OCI-LY3 (cell line): ENCODE measurements around the gene TCERG1L.

Source experiments
- H2AFZ ChIP-seq: fragments of 200-600, 300-600 bp; shearing (Covaris generic); 2 replicates; pipeline ENCODE4 v1.6.0; 2014; ENCODE audit warnings: antibody characterized with exemption, low read depth, low read length
- H3K27ac ChIP-seq: fragments of 200-600, 300-600 bp; sonication (generic); 2 replicates; pipeline ENCODE4 v1.5.1; 2014; ENCODE audit warnings: mild to moderate bottlenecking, low read length, moderate library complexity, mixed read lengths
- H3K27me3 ChIP-seq: fragments of 200-600, 300-600 bp; sonication (generic); 2 replicates; pipeline ENCODE4 v1.6.1; 2014; ENCODE audit warnings: low read depth, low read length, mixed read lengths
- H3K36me3 ChIP-seq: fragments of 200-600, 300-600 bp; sonication (generic); replicated peaks from 2 replicates; pipeline ENCODE3; 2014; ENCODE audit warnings: low read depth, low read length, mixed read lengths
- H3K4me1 ChIP-seq: fragments of 300-600, 200-600 bp; sonication (generic); 2 replicates; pipeline ENCODE4 v1.6.1; 2014; ENCODE audit warnings: low read length, mixed read lengths
- H3K4me2 ChIP-seq: fragments of 200-600, 300-600 bp; sonication (generic); 2 replicates; pipeline ENCODE4 v1.6.1; 2014; ENCODE audit warnings: low read length, mixed read lengths
- H3K4me3 ChIP-seq: fragments of 300-600, 200-600 bp; sonication (generic); 2 replicates; pipeline ENCODE4 v1.5.1; 2014; ENCODE audit warnings: antibody characterized with exemption, mild to moderate bottlenecking, low read length, moderate library complexity
- H3K79me2 ChIP-seq: fragments of 300-600, 200-600 bp; shearing (Covaris generic); 2 replicates; pipeline ENCODE4 v1.6.1; 2014; ENCODE audit warnings: mild to moderate bottlenecking, low read length, mixed read lengths
- H3K9ac ChIP-seq: fragments of 300-600, 200-600 bp; shearing (Covaris generic); 2 replicates; pipeline ENCODE4 v1.6.0; 2014; ENCODE audit warnings: mild to moderate bottlenecking, low read length, moderate library complexity
- H3K9me3 ChIP-seq: fragments of 200-600, 300-600 bp; shearing (Covaris generic); 2 replicates; pipeline ENCODE4 v1.6.1; 2014; ENCODE audit warnings: low read length, mixed read lengths; ENCODE audit not compliant: insufficient read depth
- H4K20me1 ChIP-seq: fragments of 200-600, 300-600 bp; sonication (generic); 2 replicates; pipeline ENCODE4 v1.6.1; 2016; ENCODE audit warnings: low read length, mixed read lengths; ENCODE audit not compliant: insufficient read depth
- EZH2phosphoT487 ChIP-seq: fragments of 200-600 bp; shearing (Covaris generic); IDR thresholded peaks from 2 replicates; pipeline ENCODE4 v1.6.1; 2018; ENCODE audit warnings: antibody characterized with exemption, mixed run types, low read depth
- TF ChIP-seq, protein P1 (sequence below): fragments of 200-600, 300-600 bp; sonication (generic); IDR thresholded peaks from 2 replicates; pipeline ENCODE4 v1.5.1; 2014; ENCODE audit warnings: antibody characterized with exemption, low read length, low read depth

TCERG1L gene

DNA sequence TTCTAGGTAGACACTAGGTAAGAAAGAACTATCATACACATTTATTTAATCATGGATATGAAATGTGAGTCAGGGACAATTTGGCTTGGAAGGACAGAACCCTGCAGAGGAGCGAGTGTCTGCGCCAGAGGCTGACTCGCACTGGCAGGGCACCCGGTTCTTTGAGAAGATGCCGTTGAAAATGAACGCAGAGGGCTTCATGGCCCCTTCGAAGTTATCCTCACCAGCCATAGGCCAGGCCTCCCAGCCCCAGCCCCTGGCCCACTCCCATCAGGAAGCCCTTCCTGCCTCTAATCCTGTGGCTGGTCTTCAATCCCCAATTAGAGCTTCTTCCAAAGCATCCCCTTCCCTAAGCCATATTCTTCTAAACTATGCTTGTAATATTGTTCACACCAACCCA, 239.8 kb downstream of the TCERG1L start:
- no peak overlapping the region for H3K27ac ChIP-seq
- H2AFZ ChIP-seq = no peak overlapping the region
- no peaks in the 10 kb centered on the region for H4K20me1 ChIP-seq
- H3K4me1 ChIP-seq = no peaks in the 10 kb centered on the region
- H3K9me3 ChIP-seq = no peaks in the 10 kb centered on the region
- no peak overlapping the region for H3K4me3 ChIP-seq
- H3K4me2 ChIP-seq = no peak overlapping the region
- no peaks in the 10 kb centered on the region for H3K27me3 ChIP-seq
- H3K9ac ChIP-seq = no peak overlapping the region
- TF ChIP-seq, protein P1, sequence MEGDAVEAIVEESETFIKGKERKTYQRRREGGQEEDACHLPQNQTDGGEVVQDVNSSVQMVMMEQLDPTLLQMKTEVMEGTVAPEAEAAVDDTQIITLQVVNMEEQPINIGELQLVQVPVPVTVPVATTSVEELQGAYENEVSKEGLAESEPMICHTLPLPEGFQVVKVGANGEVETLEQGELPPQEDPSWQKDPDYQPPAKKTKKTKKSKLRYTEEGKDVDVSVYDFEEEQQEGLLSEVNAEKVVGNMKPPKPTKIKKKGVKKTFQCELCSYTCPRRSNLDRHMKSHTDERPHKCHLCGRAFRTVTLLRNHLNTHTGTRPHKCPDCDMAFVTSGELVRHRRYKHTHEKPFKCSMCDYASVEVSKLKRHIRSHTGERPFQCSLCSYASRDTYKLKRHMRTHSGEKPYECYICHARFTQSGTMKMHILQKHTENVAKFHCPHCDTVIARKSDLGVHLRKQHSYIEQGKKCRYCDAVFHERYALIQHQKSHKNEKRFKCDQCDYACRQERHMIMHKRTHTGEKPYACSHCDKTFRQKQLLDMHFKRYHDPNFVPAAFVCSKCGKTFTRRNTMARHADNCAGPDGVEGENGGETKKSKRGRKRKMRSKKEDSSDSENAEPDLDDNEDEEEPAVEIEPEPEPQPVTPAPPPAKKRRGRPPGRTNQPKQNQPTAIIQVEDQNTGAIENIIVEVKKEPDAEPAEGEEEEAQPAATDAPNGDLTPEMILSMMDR = no peak
- TF ChIP-seq EZH2phosphoT487 = no peak
- H3K79me2 ChIP-seq = no peaks in the 10 kb centered on the region
- no peaks in the 10 kb centered on the region for H3K36me3 ChIP-seq

DNA sequence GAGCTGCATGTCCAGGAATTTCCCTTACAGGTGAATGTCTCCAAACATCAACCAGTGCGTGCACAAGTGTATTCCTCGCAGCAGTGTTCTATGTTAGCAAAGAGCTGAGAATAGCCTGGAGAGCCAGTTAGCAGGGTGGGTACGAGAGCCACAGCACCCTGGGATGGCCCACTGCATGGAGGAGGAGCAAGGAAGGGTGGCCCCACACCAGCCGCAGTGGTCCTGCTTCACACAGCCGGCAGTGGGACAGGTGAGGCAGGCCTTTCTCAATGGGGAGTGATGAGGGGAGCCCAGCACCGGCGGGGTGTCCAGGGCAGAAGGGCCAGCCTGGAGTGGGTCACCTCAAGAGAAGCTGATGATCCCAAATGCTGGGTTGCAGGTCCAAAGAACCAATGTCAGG, 240.7 kb downstream of the TCERG1L start:
- Histone ChIP-seq H3K4me2 (no peak overlapping the region), H3K9me3 (no peaks in the 10 kb centered on the region), H3K27me3 (no peaks in the 10 kb centered on the region), H3K9ac (no peak overlapping the region), H3K4me1 (no peaks in the 10 kb centered on the region), H2AFZ (no peak overlapping the region), H3K79me2 (no peaks in the 10 kb centered on the region), H3K27ac (no peak overlapping the region), H3K36me3 (no peaks in the 10 kb centered on the region), H3K4me3 (no peak overlapping the region), H4K20me1 (no peaks in the 10 kb centered on the region)
- no peak for TF ChIP-seq EZH2phosphoT487
- TF ChIP-seq, protein P1 = no peak

DNA sequence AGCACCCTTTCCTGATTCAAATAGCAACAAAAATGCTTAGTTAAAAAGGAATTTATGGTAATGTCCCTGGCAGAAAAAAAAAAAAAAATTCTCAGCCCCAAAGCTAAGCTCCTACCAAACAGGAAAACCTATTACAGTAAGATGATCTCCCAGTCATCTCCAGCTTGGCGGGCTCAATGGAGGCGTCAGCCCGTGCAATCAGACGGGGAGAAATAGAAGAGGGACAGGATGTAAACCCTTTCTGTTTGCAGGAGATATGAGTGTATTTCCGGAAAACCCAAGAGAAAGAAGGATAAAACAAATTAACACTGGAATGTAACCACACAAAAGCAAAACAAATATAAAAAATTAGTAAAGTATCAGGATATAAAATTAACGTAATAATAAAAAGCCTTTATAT, 242.8 kb downstream of the TCERG1L start:
- no peak overlapping the region for H3K9ac ChIP-seq
- no peak overlapping the region for H3K4me2 ChIP-seq
- no peaks in the 10 kb centered on the region for H3K27me3 ChIP-seq
- H4K20me1 ChIP-seq = no peaks in the 10 kb centered on the region
- H3K4me1 ChIP-seq = no peaks in the 10 kb centered on the region
- H3K9me3 ChIP-seq = no peaks in the 10 kb centered on the region
- H3K36me3 ChIP-seq = no peaks in the 10 kb centered on the region
- H3K4me3 ChIP-seq = no peak overlapping the region
- H3K27ac ChIP-seq = no peak overlapping the region
- H2AFZ ChIP-seq = no peak overlapping the region
- TF ChIP-seq EZH2phosphoT487 = no peak
- TF ChIP-seq, protein P1 = no peak
- H3K79me2 ChIP-seq = no peaks in the 10 kb centered on the region

DNA sequence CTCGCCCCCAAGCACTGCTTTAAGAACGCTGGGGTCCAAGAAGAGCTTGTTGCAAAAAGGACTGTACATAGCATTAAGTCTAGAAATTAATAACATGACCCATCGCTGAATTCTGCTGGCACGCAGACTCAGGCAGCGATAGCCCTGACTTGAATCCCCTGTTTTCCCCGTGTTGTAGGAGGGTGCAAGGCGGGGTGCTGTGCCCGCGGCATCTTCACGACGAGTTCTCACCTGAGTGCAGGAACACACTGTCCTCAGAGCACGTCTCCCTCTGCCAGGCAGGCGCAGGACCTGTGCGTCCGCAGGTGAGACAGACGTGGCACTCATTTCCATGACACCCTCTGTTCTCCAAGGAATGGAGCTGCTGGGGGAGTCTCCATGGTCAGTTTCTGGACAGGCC, 243.2 kb downstream of the TCERG1L start:
- no peaks in the 10 kb centered on the region for H4K20me1 ChIP-seq
- H3K79me2 ChIP-seq = no peaks in the 10 kb centered on the region
- H3K9ac ChIP-seq = no peak overlapping the region
- H3K27me3 ChIP-seq = no peaks in the 10 kb centered on the region
- H3K36me3 ChIP-seq = no peaks in the 10 kb centered on the region
- no peak for TF ChIP-seq EZH2phosphoT487
- TF ChIP-seq, protein P1 = no peak
- no peak overlapping the region for H2AFZ ChIP-seq
- no peak overlapping the region for H3K4me2 ChIP-seq
- no peaks in the 10 kb centered on the region for H3K9me3 ChIP-seq
- H3K27ac ChIP-seq = no peak overlapping the region
- no peak overlapping the region for H3K4me3 ChIP-seq
- H3K4me1 ChIP-seq = no peaks in the 10 kb centered on the region
